ENCODE data around the gene OLIG1.

- no peak for TF ChIP-seq CTCF (IDR thresholded peaks at IDR 0.05)
- TF ChIP-seq POLR2A (IDR thresholded peaks at IDR 0.05): no peak
Measured at GRCh38 chr21:33020558-33021100, 49.3 kb upstream of the OLIG1 start.

Measured in tibial nerve (tissue), 3 donors.